NCI-H1048 (cell line): ENCODE data around the gene FOLR2.
"Not testable (repeated sequence)": the region's sequence is repeated elsewhere in the genome, so short reads cannot be mapped to it uniquely, and the experiment has no call there.

Experiments used
- DNase-seq: peaks from one replicate; lab custom pipeline; 2025; lab: John Stamatoyannopoulos, UW

The FOLR2 gene

DNA sequence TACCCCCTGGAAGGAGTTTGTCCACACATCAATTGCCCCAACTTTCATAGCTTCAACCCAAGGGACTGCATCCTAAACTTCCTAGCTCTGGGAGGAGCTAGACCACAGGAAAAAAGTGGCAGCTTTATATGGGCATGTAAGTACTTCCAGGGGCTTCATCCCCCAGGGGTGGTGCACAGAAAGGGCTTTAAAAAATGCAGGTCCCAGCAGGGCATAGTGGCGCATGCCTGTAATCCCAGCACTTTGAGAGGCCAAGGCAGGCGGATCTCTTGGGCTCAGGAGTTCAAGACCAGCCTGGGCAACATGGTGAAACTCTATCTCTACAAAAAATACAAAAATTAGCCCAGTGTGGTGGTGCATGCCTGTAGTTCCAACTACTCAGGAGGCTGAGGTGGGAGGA, 9.8 kb upstream of the FOLR2 start:
- DNase-seq = not testable (repeated sequence)

- no peak for DNase-seq
Observed at GRCh38 chr11:72208281-72208680, 8.3 kb upstream of the FOLR2 start.

GRCh38 chr11:72209101-72209500, 7.5 kb upstream of the FOLR2 start:
- no peak for DNase-seq

DNA sequence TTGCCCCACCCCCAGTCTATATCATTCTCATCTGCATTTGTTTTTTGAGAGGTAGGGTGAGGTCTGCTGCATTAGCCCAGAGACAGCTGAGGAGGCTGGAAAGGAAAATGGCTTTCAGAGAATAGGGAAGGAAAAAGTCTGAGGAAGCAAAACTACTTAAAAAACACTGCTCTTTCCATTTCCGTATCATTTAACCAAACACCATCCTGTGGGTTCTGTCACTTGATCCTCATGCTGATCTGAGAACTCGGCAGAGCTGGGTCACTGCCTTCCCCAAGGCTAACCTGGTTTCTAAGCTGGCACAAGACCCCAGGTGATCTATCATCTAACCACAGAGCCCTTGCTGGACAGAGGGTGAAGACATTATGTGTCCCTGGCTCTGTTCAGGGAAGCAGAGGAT, 1.2 kb downstream of the FOLR2 start:
- no peak for DNase-seq

DNA sequence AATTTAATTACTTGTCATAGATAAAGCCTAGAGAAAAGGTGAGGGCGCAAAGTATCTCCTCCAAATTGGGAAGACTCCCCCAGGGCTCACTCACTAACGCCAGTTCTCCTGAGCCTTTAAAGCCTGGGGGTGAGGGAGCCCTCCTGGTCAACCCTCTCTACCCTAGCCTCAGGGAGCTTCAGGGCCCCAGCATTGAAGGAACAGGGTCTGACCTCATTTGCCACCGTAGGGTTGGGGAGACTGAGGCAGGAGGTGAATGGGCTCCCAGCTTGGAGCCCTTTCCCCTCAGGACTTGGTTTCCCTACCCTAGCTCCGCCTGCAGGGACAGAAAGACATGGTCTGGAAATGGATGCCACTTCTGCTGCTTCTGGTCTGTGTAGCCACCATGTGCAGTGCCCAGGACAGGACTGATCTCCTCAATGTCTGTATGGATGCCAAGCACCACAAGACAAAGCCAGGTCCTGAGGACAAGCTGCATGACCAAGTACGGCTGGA, 1.7 kb downstream of the FOLR2 start:
- no peak for DNase-seq

DNA sequence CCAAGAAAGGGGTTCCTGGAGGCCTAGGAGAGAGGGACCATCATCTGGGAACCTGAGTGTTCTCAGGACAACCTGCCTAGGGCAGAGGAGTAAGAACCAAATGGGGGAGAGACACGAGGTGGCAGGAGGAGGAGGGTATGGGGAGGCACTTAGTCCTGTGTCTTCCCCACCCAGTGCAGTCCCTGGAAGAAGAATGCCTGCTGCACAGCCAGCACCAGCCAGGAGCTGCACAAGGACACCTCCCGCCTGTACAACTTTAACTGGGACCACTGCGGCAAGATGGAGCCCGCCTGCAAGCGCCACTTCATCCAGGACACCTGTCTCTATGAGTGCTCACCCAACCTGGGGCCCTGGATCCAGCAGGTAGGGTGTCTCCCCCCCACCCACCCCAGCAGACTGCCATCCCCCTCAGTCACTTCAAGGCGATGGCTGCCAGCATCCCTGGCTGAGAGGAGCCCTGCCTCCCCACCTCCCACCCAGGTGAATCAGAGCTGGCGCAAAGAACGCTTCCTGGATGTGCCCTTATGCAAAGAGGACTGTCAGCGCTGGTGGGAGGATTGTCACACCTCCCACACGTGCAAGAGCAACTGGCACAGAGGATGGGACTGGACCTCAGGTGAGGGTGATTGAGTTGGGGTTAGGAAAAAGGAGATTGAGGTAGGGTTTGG, 4.2 kb downstream of the FOLR2 start:
- no peak for DNase-seq

DNA sequence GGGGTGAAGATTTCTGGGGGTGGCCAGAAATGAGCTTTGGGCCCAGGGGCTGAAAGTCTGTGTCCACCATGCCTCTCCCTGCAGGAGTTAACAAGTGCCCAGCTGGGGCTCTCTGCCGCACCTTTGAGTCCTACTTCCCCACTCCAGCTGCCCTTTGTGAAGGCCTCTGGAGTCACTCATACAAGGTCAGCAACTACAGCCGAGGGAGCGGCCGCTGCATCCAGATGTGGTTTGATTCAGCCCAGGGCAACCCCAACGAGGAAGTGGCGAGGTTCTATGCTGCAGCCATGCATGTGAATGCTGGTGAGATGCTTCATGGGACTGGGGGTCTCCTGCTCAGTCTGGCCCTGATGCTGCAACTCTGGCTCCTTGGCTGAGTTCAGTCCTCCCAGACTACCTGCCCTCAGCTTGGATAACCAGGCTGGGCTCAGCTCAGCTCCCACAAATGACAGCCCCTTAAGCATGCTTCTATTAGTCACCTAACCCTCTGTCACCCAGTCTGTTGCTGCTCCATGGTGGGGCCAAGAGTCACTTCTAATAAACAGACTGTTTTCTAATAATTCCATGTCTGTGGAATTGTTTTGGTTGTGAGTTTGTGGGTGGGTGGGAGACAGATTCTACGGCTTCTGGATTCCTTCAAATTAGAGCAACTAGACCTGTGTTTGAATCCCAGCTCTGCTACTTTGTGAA, 4.9 kb downstream of the FOLR2 start:
- no peak for DNase-seq

DNA sequence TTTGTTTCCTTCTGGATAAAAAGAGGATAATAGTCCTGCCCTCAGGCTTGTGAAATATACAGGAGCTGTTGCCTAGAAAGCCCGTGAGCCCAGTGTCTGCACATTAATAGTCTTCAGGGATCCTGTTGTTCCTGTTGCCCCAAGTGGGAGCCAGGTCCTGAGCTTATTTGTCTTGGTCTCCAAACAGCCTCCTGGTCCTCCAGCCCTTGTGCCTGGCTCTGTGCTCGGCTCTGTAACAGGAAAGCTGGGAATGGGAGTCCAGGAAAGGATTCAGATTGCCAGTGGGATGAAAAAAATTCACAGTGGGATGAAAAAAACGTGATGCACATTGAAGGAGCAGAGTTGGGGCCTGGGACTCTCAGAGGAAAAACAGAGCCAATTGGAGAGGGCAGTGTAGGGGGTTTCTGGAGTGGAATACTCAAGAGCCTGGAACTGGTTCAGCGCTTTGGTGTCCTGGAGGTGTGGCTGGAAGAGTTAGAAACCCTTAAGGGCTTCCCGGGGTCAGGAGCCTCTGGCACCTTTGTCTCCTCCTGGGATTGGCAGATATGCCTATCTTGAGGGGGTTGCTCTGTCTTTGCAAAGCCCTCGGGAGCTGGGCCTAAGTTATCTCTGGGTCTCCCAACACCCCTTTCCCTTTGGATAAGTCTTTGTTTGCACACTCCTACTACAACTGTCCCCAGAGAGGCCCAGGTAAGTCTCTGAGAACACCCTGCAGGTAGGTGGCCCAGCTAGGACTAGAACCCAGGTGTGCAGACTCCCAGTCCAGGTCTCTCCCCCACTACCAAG, 5.7 kb downstream of the FOLR2 start:
- no peak for DNase-seq

DNA sequence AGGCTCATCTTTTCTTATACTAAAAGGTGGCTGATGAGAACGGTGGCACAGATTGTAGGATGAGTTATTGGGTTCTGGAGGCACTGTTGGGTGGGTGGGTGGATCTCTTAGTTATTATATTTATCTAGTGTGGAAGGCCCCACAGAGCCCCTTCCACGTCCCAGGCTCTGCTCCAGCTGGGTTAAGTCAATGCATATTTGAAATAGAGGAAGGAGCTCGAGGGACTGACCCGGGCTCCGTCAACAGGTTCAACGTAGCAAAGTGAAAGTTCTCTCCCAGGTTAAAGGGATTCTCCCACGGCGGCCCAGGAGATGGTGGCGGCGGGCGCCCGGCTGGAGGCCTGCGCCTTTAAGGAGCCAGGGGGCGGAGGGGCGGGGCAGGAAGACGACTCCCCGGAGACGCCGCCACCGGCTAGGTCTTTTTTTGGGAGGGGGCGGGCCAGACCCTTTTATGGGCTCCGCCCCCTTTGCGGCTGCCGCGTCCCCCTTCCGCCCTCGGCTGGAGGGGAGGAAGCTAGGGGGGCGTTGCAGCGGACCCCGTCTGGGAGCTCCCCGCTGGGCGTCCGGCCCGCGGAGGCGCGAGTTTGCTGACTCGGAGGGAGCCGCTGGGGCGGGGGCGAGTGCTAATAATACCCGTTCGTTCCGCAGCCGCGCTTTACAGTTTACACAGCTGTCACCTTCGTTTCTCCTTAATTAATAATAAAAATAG, 6.5 kb downstream of the FOLR2 start:
- peak; percentile 86 for DNase-seq

DNA sequence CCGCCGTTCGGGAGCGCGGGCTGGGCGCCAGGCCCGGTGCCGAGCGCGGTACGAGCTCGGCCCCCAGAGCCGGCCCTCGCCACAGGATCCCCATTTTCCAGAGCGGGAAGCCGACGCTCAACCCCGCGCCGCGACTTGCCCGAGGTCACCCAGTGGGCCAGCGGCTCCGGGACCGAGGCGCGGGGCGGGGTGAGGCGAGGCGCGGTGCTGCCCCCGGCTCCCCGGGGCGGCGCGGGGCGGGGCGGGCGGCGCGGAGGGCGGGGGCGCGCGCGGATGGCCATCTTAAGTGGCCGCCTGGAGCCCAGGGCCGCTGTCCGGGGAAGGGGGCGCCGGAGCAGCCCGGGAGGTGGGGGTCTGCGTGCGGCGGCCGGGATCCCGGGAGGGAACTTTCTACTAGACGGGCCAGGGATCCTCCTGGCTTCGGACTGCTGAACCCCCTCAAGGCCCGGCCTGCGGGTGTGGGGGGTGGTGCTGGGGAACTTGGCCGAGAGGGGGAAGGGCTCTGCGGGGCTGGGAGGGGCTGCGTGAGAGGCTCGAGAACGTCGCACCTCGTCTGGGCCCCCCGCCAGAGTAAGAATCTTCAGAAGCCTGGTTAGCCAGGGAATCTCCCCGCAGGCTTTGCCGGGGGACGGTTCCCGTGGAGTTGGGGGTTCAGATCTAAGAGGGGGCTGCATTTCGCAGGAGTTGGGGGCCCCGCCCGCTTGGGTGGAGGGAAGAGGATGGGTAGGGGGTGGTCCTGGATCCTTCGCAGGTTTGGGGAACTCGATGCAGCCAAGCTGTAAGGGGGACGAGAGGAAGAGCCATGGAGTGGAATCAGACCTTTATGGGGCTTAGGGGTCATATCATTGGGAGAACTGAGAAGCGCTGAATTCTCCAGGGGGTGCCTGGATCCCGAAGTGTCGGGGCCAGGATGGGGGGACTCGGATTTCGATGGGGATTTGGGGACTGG, 7.3 kb downstream of the FOLR2 start:
- no peak for DNase-seq

DNA sequence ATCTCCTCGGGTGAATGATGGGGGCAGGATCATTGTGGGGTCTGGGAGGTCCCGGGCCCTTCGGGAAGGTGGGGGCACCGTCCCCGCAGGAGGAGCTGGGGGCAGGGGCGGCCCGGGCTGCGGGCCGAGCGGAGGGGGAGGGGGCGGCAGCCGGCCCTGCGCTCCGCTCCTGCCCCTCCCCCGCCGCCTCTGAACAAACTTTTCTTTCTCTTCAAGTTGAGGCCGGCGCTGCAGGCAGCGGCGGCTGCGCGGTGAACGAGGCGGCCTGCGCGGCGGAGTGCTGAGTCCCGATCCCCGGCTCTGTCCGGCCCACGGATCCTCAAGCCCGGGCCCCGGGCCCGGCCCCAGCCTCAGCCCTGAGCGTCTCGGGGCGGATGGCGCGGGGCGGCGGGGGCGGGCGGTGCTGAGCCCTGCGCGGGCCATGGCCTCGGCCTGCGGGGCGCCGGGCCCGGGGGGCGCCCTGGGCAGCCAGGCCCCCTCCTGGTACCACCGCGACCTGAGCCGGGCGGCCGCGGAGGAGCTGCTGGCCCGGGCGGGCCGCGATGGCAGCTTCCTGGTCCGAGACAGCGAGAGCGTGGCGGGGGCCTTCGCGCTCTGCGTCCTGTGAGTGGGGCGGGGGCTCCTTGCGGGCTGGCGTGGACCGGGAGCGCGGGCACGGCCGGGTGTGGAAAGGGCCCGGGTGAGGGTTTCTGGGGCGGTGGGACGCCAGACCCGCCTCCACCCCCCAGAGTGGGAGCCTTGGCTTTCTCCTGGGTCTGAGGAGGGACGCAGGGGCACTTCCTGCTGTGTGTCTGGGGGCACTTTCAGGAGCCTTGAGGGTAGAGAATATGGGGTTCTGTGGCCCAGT, 8.2 kb downstream of the FOLR2 start, which contains the start of gene INPPL1:
Gene INPPL1 (plus strand): TSS at position 204 of the 847 bp plus-strand sequence. CDS start 218 bp downstream, at position 422.
- DNase-seq = no peak

- no peak for DNase-seq
Observed at GRCh38 chr11:72225411-72225951, 8.9 kb downstream of the FOLR2 start.

DNA sequence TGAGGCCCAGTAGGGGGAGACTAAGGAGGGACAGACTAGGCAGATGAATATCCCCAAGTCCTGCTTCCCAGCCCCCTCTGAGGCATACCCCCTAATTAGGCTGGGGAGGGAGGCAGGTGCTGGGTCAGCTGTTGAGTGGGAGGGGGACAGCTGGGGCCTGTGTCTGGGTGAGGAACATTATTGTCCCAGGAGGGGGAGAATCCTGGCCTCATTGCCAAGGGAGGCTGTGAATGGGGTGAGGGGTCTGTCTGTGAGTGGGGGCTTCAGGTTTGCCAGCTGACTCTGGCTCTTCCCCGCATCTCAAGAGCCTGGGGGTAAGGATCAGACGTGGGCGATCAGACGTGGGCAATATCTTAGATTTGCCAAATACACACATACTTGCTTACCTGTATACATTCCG, 10.1 kb downstream of the FOLR2 start:
- DNase-seq = no peak

- no peak for DNase-seq
Observed at GRCh38 chr11:72227316-72228228, 11.0 kb downstream of the FOLR2 start.

DNA sequence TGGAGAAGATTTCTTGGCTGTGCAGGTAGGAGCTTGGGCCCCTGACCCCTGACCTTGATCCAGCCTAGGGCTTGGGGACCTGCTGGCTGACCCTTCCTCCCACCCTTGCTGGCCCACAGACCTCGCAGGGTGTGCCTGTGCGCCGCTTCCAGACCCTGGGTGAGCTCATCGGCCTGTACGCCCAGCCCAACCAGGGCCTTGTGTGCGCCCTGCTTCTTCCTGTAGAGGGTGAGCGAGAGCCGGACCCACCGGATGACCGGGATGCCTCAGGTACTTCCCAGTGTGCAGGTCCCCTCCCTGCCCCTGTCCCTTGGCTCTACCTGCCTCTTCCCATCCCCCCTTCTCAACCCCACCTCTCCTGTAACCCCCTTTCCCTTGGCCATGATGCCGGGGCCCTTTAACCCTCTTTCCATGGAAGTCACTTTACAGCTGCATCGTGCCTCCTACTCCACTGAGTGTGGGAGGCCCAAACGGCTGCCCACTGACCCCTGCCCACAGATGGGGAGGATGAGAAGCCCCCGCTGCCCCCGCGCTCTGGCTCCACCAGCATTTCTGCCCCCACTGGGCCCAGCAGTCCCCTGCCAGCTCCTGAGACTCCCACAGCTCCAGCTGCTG, 11.7 kb downstream of the FOLR2 start:
- no peak for DNase-seq

DNA sequence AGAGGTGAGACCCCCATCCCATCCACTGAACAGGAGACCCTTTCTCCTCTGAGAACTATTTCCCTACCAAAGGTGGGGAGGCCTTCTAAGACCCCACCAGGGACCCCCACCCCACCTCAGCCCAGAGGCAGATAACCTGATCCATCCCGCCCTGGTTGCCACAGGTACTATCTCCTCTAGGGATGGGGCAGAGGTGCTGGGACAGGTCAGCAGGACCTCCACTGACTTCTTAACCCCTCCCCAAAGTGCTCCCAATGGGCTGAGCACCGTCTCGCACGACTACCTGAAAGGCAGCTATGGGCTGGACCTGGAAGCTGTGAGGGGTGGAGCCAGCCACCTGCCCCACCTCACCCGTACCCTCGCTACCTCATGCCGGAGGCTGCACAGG, 12.2 kb downstream of the FOLR2 start:
- DNase-seq = no peak

- no peak for DNase-seq
Observed at GRCh38 chr11:72229336-72229924, 12.8 kb downstream of the FOLR2 start.
